ENCODE results near the gene H1-8. TPM values are rescaled to one million over a fixed set of nuclear protein-coding genes. Genes with fewer than 3 reads are reported as not detected.

Gene H1-8
- total and polyA plus RNA-seq, 9 of the 15 experiments (the other 6 are each of a cell fraction or from before 2014, with no cell fraction given), result not detected

DNA sequence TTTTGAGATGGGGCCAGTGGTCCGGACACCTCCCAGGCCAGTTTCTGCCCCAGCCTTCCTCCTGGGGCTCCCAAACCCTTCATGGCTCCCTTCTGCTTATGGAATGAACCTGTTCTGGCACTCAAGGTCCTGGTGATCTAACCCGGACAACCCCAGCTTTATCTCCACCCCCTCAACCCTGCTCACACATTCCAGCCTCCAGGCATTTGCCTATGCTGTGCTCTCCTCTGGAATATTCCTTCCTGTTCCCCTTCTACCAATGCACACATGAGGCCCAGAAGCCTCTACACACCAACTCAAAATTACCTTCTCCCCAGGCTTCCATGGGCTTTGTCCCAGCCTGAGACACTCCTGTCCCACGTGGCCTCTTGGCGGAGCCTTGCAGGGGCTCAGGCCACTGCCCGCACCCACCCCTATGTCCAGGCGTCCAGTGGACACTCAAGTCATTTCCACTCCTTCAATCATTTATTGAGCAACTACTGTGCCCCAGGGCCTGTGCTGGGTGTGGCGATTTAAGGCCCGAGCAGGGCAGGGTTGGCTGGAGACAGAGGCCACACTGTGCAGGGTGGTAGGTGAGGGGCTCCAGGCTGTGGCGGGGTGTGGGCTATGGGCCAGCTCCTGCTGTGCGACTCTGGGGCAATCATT is 44.7 kb downstream of the H1-8 start (continued):
- TF ChIP-seq, protein P1, sequence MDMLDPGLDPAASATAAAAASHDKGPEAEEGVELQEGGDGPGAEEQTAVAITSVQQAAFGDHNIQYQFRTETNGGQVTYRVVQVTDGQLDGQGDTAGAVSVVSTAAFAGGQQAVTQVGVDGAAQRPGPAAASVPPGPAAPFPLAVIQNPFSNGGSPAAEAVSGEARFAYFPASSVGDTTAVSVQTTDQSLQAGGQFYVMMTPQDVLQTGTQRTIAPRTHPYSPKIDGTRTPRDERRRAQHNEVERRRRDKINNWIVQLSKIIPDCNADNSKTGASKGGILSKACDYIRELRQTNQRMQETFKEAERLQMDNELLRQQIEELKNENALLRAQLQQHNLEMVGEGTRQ (CRISPR knock-in tag; IDR thresholded peaks at IDR 0.05), result no peak

DNA sequence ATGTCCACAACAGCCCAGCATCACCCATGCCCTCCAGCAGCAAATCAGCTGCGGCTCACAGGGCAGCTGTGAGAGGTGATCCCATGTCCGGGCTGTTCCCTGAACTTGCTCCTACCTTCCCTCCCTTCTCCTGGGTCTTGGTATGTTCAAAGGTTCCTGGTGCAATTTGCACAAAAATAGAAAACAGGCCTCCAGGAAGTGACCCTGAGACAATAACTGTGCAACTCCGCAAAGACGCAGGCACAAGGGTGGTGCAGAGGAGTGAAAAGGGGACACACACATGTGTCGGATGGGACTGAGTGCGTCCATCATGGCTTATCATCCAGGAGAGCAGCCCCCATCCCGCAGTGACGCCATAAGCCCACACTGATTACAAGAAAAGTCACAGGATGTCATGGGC is 47.2 kb downstream of the H1-8 start:
- intact Hi-C loops (cut with micrococcal nuclease), result no loop called here
- Histone ChIP-seq H3K4me2 (ENCODE audit: insufficient read depth, low read length) (no peak overlapping the region), H3K9ac (ENCODE audit: insufficient read depth in 1 of 2, low read depth in 2 of 2, low read length in 2 of 2) (0 out of 4 replicates have a peak overlapping the region, but pooled peaks of 1 of the 2 experiments have one; percentile 55), H3K4me3 (no peak overlapping the region), H3K9me3 (replicated peaks; ENCODE audit: control insufficient read depth, insufficient read depth, low read depth, low read length) (no peaks in the 10 kb centered on the region), H3K36me3 (ENCODE audit: control insufficient read depth, insufficient read depth, low read length) (peaks cover 8% of the 10 kb centered on the region; the same call in 1 of the 3 replicates), H3K79me2 (ENCODE audit: control insufficient read depth, insufficient read depth, low read length) (no peaks in the 10 kb centered on the region; the same call in 1 of the 3 replicates), H3K27me3 (ENCODE audit: control insufficient read depth in 2 of 2, insufficient read depth in 2 of 2, low read length in 2 of 2) (no peaks in the 10 kb centered on the region), H3K9me1 (ENCODE audit: control insufficient read depth, insufficient read depth, low read length) (no peaks in the 10 kb centered on the region), H3K4me1 (replicated peaks in 1 of 2; ENCODE audit: control insufficient read depth in 2 of 2, insufficient read depth in 2 of 2, low read length in 2 of 2) (peaks cover 9 to 63% of the 10 kb centered on the region in 2 experiments; a peak in 4 of 5 replicates), H3K27ac (ENCODE audit: extremely low read depth, low read depth, low read length) (no peak overlapping the region), H4K20me1 (replicated peaks; ENCODE audit: control insufficient read depth, insufficient read depth, low read length) (no peaks in the 10 kb centered on the region), H2AFZ (ENCODE audit: low read depth, low read length) (no peak overlapping the region)
- ATAC-seq (no peak), DNase-seq (ENCODE audit: extremely low read depth in 1 of 4, low spot score in 3 of 4) (no peak), FAIRE-seq (no peak)
- no TSS peak for BruUV-seq (replicated peaks)
- ChIA-PET CTCF (ENCODE audit: low intra/inter-chr PET ratio) (no interaction called here), POLR2A (interaction anchor here (0.8 kb wide), 1 partner anchor 21 kb away, joined by 3 read pairs; no protein-coding TSS in a partner anchor)
- no peak for TF ChIP-seq ZNF140 (CRISPR knock-in tag; IDR thresholded peaks at IDR 0.05)
- TF ChIP-seq NFE2L1 (tag; IDR thresholded peaks at IDR 0.05; ENCODE audit: borderline replicate concordance, low read depth), result no peak
- no peak for TF ChIP-seq ZNF263 (CRISPR knock-in tag; IDR thresholded peaks at IDR 0.05; ENCODE audit: borderline replicate concordance)
- TF ChIP-seq, protein P2, sequence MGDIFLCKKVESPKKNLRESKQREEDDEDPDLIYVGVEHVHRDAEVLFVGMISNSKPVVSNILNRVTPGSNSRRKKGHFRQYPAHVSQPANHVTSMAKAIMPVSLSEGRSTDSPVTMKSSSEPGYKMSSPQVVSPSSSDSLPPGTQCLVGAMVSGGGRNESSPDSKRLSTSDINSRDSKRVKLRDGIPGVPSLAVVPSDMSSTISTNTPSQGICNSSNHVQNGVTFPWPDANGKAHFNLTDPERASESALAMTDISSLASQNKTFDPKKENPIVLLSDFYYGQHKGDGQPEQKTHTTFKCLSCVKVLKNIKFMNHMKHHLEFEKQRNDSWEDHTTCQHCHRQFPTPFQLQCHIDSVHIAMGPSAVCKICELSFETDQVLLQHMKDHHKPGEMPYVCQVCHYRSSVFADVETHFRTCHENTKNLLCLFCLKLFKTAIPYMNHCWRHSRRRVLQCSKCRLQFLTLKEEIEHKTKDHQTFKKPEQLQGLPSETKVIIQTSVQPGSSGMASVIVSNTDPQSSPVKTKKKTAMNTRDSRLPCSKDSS (IDR thresholded peaks at IDR 0.05; ENCODE audit: low read depth, partially characterized antibody), result no peak
- no peak for TF ChIP-seq ZNF583 (CRISPR knock-in tag; IDR thresholded peaks at IDR 0.05)
- 81% methylated on average over 6 of the region's 8 CpGs for WGBS (ENCODE audit: insufficient coverage, low coverage, missing lambda C conversion rate)
- in situ Hi-C loops (cut with MboI), result no loop called here
